H1 (cell line): Measurements from ENCODE around the gene TCAF1. TPM values are rescaled to one million over a fixed set of nuclear protein-coding genes. Genes with fewer than 3 reads are reported as not detected.

Experiments
- CTCF ChIA-PET: fragments of 300-600 bp; sonication (Branson Sonifier 250); formaldehyde crosslinking; loops from one replicate; lab custom pipeline; 2021; ENCODE audit not compliant: partially characterized antibody; lab: Charles Lee
- POLR2A ChIA-PET: fragments of 300-600 bp; sonication (Branson Sonifier 250); formaldehyde crosslinking; loops from one replicate; lab custom pipeline; 2021; ENCODE audit warnings: inconsistent platforms; ENCODE audit not compliant: partially characterized antibody; lab: Charles Lee
- DNase-seq, 2 experiments: peaks; one replicate each; pipeline versions ENCODE4 v3.0.0 to v3.0.0-alpha.2; 2010 to 2022; ENCODE audit warnings: low spot score in 2 of 2, low read depth in 1 of 2, mixed read lengths in 1 of 2
- FAIRE-seq: peaks from 2 replicates; lab custom pipeline; 2011; peaks lifted over from hg19 to GRCh38; lab: Jason Lieb, UNC
- H2AFZ ChIP-seq: 2 replicates; pipeline ENCODE4 v1.8.1; 2012; ENCODE audit warnings: low read length, inconsistent platforms
- H2AK5ac ChIP-seq: 2 replicates; pipeline ENCODE4 v1.6.1; 2013; ENCODE audit warnings: low read depth, low read length
- H2BK120ac ChIP-seq: replicated peaks from 2 replicates; pipeline ENCODE3; 2013; ENCODE audit warnings: low read depth, low read length, inconsistent platforms
- H2BK12ac ChIP-seq: 2 replicates; pipeline ENCODE4 v1.6.1; 2013; ENCODE audit warnings: low read depth, low read length
- H2BK15ac ChIP-seq: 2 replicates; pipeline ENCODE4 v1.6.1; 2013; ENCODE audit warnings: low read length
- H2BK20ac ChIP-seq: 2 replicates; pipeline ENCODE4 v1.6.1; 2013; ENCODE audit warnings: low read length
- H2BK5ac ChIP-seq: 2 replicates; pipeline ENCODE4 v1.6.1; 2013; ENCODE audit warnings: low read depth, low read length
- H3K14ac ChIP-seq: 2 replicates; pipeline ENCODE4 v1.6.1; 2013; ENCODE audit warnings: inconsistent platforms; ENCODE audit not compliant: insufficient read length
- H3K18ac ChIP-seq: 2 replicates; pipeline ENCODE4 v1.6.1; 2013; ENCODE audit warnings: low read length; ENCODE audit errors: extremely low read depth
- H3K23ac ChIP-seq: 2 replicates; pipeline ENCODE4 v1.6.1; 2013; ENCODE audit warnings: inconsistent platforms; ENCODE audit not compliant: insufficient read length
- H3K23me2 ChIP-seq: 2 replicates; pipeline ENCODE4 v1.6.1; 2013; ENCODE audit warnings: low read depth, low read length
- H3K27ac ChIP-seq: 2 replicates; pipeline ENCODE4 v1.6.1; 2011; ENCODE audit warnings: low read depth, low read length, inconsistent platforms
- H3K27me3 ChIP-seq, 4 experiments: replicated peaks in 1 of 4; 1 replicate in 1 of 4; 2 replicates in 3 of 4; pipeline versions ENCODE4 v1.6.1 to v1.8.1; 2011 to 2013; ENCODE audit warnings: low read length in 3 of 4, mild to moderate bottlenecking in 3 of 4, inconsistent platforms in 2 of 4, mixed read lengths in 2 of 4, moderate library complexity in 1 of 4; ENCODE audit not compliant: control insufficient read depth in 3 of 4, insufficient read depth in 3 of 4; ENCODE audit errors: extremely low read depth in 1 of 4
- H3K36me3 ChIP-seq, 4 experiments: 2 replicates each; pipeline versions ENCODE4 v1.6.1 to v1.8.1; 2011 to 2013; ENCODE audit warnings: mild to moderate bottlenecking in 4 of 4, low read length in 3 of 4, moderate library complexity in 2 of 4, control low read depth in 1 of 4, inconsistent platforms in 1 of 4; ENCODE audit not compliant: insufficient read depth in 4 of 4, control insufficient read depth in 2 of 4
- H3K4ac ChIP-seq: replicated peaks from 2 replicates; pipeline ENCODE3; 2013; ENCODE audit warnings: low read length, low read depth, mixed read lengths, inconsistent platforms; ENCODE audit not compliant: insufficient read length
- H3K4me1 ChIP-seq, 4 experiments: replicated peaks in 1 of 4; 1 replicate in 1 of 4; 2 replicates in 3 of 4; pipeline versions ENCODE4 v1.6.1 to v1.8.1; 2011 to 2013; ENCODE audit warnings: low read length in 3 of 4, inconsistent platforms in 2 of 4, mixed read lengths in 1 of 4; ENCODE audit not compliant: insufficient read depth in 4 of 4, control insufficient read depth in 3 of 4
- H3K4me2 ChIP-seq, 2 experiments: 2 replicates each; pipeline versions ENCODE4 v1.6.1 to v1.8.1; 2011 to 2013; ENCODE audit warnings: low read depth in 2 of 2, low read length in 2 of 2, control low read depth in 1 of 2, inconsistent platforms in 1 of 2, mild to moderate bottlenecking in 1 of 2; ENCODE audit not compliant: insufficient read depth in 1 of 2
- H3K4me3 ChIP-seq, 4 experiments: fragments of 200-600, 300-600 bp in 1 of 4; sonication (generic), shearing (Covaris generic), sonication (Bioruptor Twin) in 1 of 4; 2 replicates each; pipeline versions ENCODE4 v1.5.1 to v1.8.1; 2011 to 2016; ENCODE audit warnings: low read length in 4 of 4, low read depth in 3 of 4, control low read depth in 2 of 4, inconsistent platforms in 2 of 4, mild to moderate bottlenecking in 2 of 4, mixed read lengths in 1 of 4, moderate library complexity in 1 of 4; ENCODE audit not compliant: insufficient read depth in 2 of 4; ENCODE audit errors: extremely low read depth in 1 of 4
- H3K56ac ChIP-seq: replicated peaks from 2 replicates; pipeline ENCODE3; 2013; ENCODE audit warnings: low read depth, mild to moderate bottlenecking, mixed read lengths, low read length, inconsistent platforms; ENCODE audit not compliant: insufficient read length
- H3K79me1 ChIP-seq: 2 replicates; pipeline ENCODE4 v1.6.1; 2013; ENCODE audit warnings: low read depth, low read length, control low read depth
- H3K79me2 ChIP-seq, 2 experiments: 2 replicates each; pipeline versions ENCODE4 v1.6.1 to v1.8.1; 2012 to 2013; ENCODE audit warnings: low read length in 2 of 2, mild to moderate bottlenecking in 2 of 2, inconsistent platforms in 1 of 2; ENCODE audit not compliant: insufficient read depth in 2 of 2, control insufficient read depth in 1 of 2
- H3K9ac ChIP-seq, 4 experiments: replicated peaks in 1 of 4; 1 replicate in 1 of 4; 2 replicates in 3 of 4; pipeline versions ENCODE4 v1.6.1 to v1.8.1; 2011 to 2013; ENCODE audit warnings: low read depth in 3 of 4, low read length in 3 of 4, control low read depth in 2 of 4, mild to moderate bottlenecking in 2 of 4, moderate library complexity in 2 of 4, inconsistent platforms in 1 of 4; ENCODE audit errors: extremely low read depth in 1 of 4
- H3K9me3 ChIP-seq, 2 experiments: 2 replicates each; pipeline versions ENCODE4 v1.6.1 to v1.8.1; 2012 to 2013; ENCODE audit warnings: mild to moderate bottlenecking in 2 of 2, moderate library complexity in 2 of 2, control low read depth in 1 of 2, inconsistent platforms in 1 of 2, low read depth in 1 of 2, low read length in 1 of 2, mixed read lengths in 1 of 2; ENCODE audit not compliant: insufficient read depth in 2 of 2
- H4K20me1 ChIP-seq, 2 experiments: replicated peaks in 1 of 2; 2 replicates each; pipeline versions ENCODE3 to v1.8.1; 2011 to 2013; ENCODE audit warnings: inconsistent platforms in 2 of 2, low read length in 2 of 2, mild to moderate bottlenecking in 1 of 2; ENCODE audit not compliant: insufficient read depth in 2 of 2, control insufficient read depth in 1 of 2
- H4K5ac ChIP-seq: 2 replicates; pipeline ENCODE4 v1.6.1; 2013; ENCODE audit warnings: low read length, low read depth, mixed read lengths, inconsistent platforms; ENCODE audit not compliant: insufficient read length
- H4K8ac ChIP-seq: 2 replicates; pipeline ENCODE4 v1.8.0; 2013; ENCODE audit warnings: mild to moderate bottlenecking, moderate library complexity, low read length, inconsistent platforms; ENCODE audit not compliant: insufficient read depth; ENCODE audit errors: extremely low read depth
- H4K91ac ChIP-seq: replicated peaks from 2 replicates; pipeline ENCODE3; 2013; ENCODE audit warnings: low read length, mixed read lengths, inconsistent platforms; ENCODE audit not compliant: insufficient read length
- ASH2L ChIP-seq: fragments of 200-600, 300-600 bp; sonication (generic); IDR thresholded peaks from one replicate; pipeline ENCODE4 v1.7.1; 2017; ENCODE audit warnings: low read length
- ATF3 ChIP-seq: IDR thresholded peaks from 2 replicates; pipeline ENCODE4 v1.6.1; 2011; ENCODE audit warnings: low read depth, mild to moderate bottlenecking, low read length; ENCODE audit not compliant: insufficient read depth
- CBX8 ChIP-seq: fragments of 300-800, 300-1000 bp; sonication (generic); IDR thresholded peaks from 2 replicates; pipeline ENCODE4 v1.7.1; 2016; ENCODE audit warnings: low read depth, low read length, borderline replicate concordance
- CEBPB ChIP-seq: IDR thresholded peaks from 2 replicates; pipeline ENCODE4 v1.6.1; 2012; ENCODE audit warnings: low read depth, low read length
- CHD1 ChIP-seq: IDR thresholded peaks from 2 replicates; pipeline ENCODE4 v1.6.1; 2012; ENCODE audit warnings: low read depth, low read length, improper control_type of control experiment
- EP300 ChIP-seq, 2 experiments: IDR thresholded peaks; 1 replicate in 1 of 2; 2 replicates in 1 of 2; pipeline ENCODE4 v1.6.1; 2011 to 2012; ENCODE audit warnings: low read depth in 2 of 2, low read length in 2 of 2, mild to moderate bottlenecking in 2 of 2, borderline replicate concordance in 1 of 2, inconsistent platforms in 1 of 2, moderate library complexity in 1 of 2
- EZH2 ChIP-seq: fragments of 200-600 bp; sonication (generic); IDR thresholded peaks from 2 replicates; pipeline ENCODE4 v1.7.1; 2012; ENCODE audit warnings: low read depth, mild to moderate bottlenecking, moderate library complexity, low read length, inconsistent platforms; ENCODE audit not compliant: severe bottlenecking
- GTF2F1 ChIP-seq: IDR thresholded peaks from 2 replicates; pipeline ENCODE4 v1.6.1; 2012; ENCODE audit warnings: low read depth, low read length, improper control_type of control experiment, borderline replicate concordance
- HDAC6 ChIP-seq: IDR thresholded peaks from one replicate; pipeline ENCODE4 v1.7.1; 2012; ENCODE audit warnings: low read depth, mild to moderate bottlenecking, inconsistent platforms, low read length, moderate library complexity
- KDM1A ChIP-seq: fragments of 200-600, 300-600 bp; sonication (generic); IDR thresholded peaks from 2 replicates; pipeline ENCODE4 v1.7.1; 2016; ENCODE audit warnings: mild to moderate bottlenecking, low read length, borderline replicate concordance
- RNF2 ChIP-seq: fragments of 200-900, 300-1000 bp; sonication (generic); IDR thresholded peaks from 2 replicates; pipeline ENCODE4 v1.7.1; 2016; ENCODE audit warnings: borderline replicate concordance, low read depth, mild to moderate bottlenecking, antibody characterized with exemption, low read length; ENCODE audit not compliant: poor library complexity, severe bottlenecking; ENCODE audit errors: missing control alignments
- SIRT6 ChIP-seq: IDR thresholded peaks from one replicate; pipeline ENCODE4 v1.7.1; 2012; ENCODE audit warnings: low read length, inconsistent platforms
- SP4 ChIP-seq: IDR thresholded peaks from 2 replicates; pipeline ENCODE4 v1.6.1; 2012; ENCODE audit warnings: low read length, inconsistent platforms
- ZNF274 ChIP-seq: IDR thresholded peaks from 2 replicates; pipeline ENCODE4 v1.7.0; 2012; ENCODE audit warnings: low read length, borderline replicate concordance; ENCODE audit errors: extremely low read depth
- WGBS, 2 experiments: shearing (Covaris generic) in 1 of 2; methylation state at CpG; one replicate each; pipeline versions ENCODE4 v1.1.6 to v1.1.7; 2013 to 2015; ENCODE audit warnings: low lambda C conversion rate in 2 of 2, mixed read lengths in 2 of 2, inconsistent platforms in 1 of 2, low coverage in 1 of 2, missing lambda C conversion rate in 1 of 2; ENCODE audit not compliant: insufficient replicate concordance in 2 of 2, insufficient coverage in 1 of 2, insufficient read length in 1 of 2; ENCODE audit errors: extremely low coverage in 1 of 2, missing lambda C conversion rate in 1 of 2; 5-methylcytosine and 5-hydroxymethylcytosine counted together
- polyA plus RNA-seq, 7 experiments: library from polyadenylated mRNA; depleted of rRNA in 3 of 7; stranded (reverse) in 5 of 7; unstranded in 2 of 7; fragments of >200 nt in 5 of 7; fragments of 200-250 nt in 2 of 7; gene quantifications; 1 replicate in 5 of 7; 2 replicates in 1 of 7; 4 replicates in 1 of 7; pipeline versions ENCODE4 v1.2.1 to v1.2.3, GENCODE V29; 2011 to 2013; ENCODE audit warnings: missing spikeins in 2 of 7, mixed read lengths in 2 of 7
- total RNA-seq: library from RNA; stranded (reverse); fragmentation: NEBNext Ultra II Directional; extraction: Animal tissue kit (Norgen Biotek cat#: 25700); gene quantifications from 2 replicates; pipeline ENCODE4 v1.2.1, GENCODE V29; 2021

The TCAF1 gene
- total and polyA plus RNA-seq, 2 of the 8 experiments (the other 6 are each of a cell fraction or from before 2014, with no cell fraction given), result 9.6 to 28.0 TPM

GRCh38 chr7:143908120-143908519 lies 6.1 kb upstream of the TCAF1 start:
- no peaks in the 10 kb centered on the region; the same call in 1 of the 2 replicates for H3K23me2 ChIP-seq
- H3K4me2 ChIP-seq, result no peak overlapping the region
- WGBS, 2 experiments, result 94% methylated on average over 5 of the region's 5 CpGs; no CpG with 5 or more reads in 1 of the 2 experiments
- no peak for TF ChIP-seq ATF3
- TF ChIP-seq RNF2, result no peak
- TF ChIP-seq SP4, result no peak
- no peak for TF ChIP-seq ASH2L
- no peak for TF ChIP-seq SIRT6
- no peak for TF ChIP-seq KDM1A
- TF ChIP-seq HDAC6, result no peak
- no peak for TF ChIP-seq CBX8
- no peak for TF ChIP-seq EP300 (IDR thresholded peaks at IDR 0.05; ENCODE audit: borderline replicate concordance in 1 of 2, low read depth in 2 of 2, low read length in 2 of 2)
- TF ChIP-seq CHD1, result no peak
- TF ChIP-seq CEBPB, result no peak
- TF ChIP-seq EZH2, result no peak
- no peak for TF ChIP-seq ZNF274
- TF ChIP-seq GTF2F1, result no peak

More at GRCh38 chr7:143908120-143908519, 6.1 kb upstream of the TCAF1 start:
- no peak overlapping the region for H4K91ac ChIP-seq
- ChIA-PET CTCF (no interaction called here), POLR2A (no interaction called here)
- no peak overlapping the region for H2AFZ ChIP-seq
- H3K27ac ChIP-seq, result no peak overlapping the region
- no peak overlapping the region for H3K4me3 ChIP-seq
- H3K9ac ChIP-seq, result no peak overlapping the region
- no peaks in the 10 kb centered on the region for H3K79me1 ChIP-seq
- H3K36me3 ChIP-seq, result no peaks in the 10 kb centered on the region
- H2BK20ac ChIP-seq, result no peak overlapping the region
- H3K27me3 ChIP-seq, result no peaks in the 10 kb centered on the region
- DNase-seq (no peak), FAIRE-seq (no peak)
- H3K79me2 ChIP-seq, result no peaks in the 10 kb centered on the region
- H3K4me1 ChIP-seq, result peaks cover 6 to 22% (median 18%) of the 10 kb centered on the region in 4 experiments; a peak in 6 of 7 replicates
- no peak overlapping the region for H4K8ac ChIP-seq
- no peak overlapping the region for H2BK12ac ChIP-seq
- no peak overlapping the region for H3K56ac ChIP-seq
- no peaks in the 10 kb centered on the region for H4K20me1 ChIP-seq
- no peak overlapping the region for H2BK15ac ChIP-seq
- H4K5ac ChIP-seq, result no peak overlapping the region
- no peak overlapping the region for H3K18ac ChIP-seq
- no peak overlapping the region for H3K4ac ChIP-seq
- H2BK5ac ChIP-seq, result no peak overlapping the region
- no peak overlapping the region for H2BK120ac ChIP-seq
- no peak overlapping the region for H3K23ac ChIP-seq
- no peak overlapping the region for H3K14ac ChIP-seq
- H2AK5ac ChIP-seq, result no peak overlapping the region
- no peaks in the 10 kb centered on the region for H3K9me3 ChIP-seq
